Liver (tissue), 9 donors: ENCODE measurements around the gene ATG9B. TPM values are rescaled to one million over a fixed set of nuclear protein-coding genes. Genes with fewer than 3 reads are reported as not detected.
A peak's percentile ranks its signal among the peaks of the same experiment; 100 is the strongest.

ENCODE experiments used
- DNase-seq: peaks from one replicate; pipeline ENCODE4 v3.0.0-alpha.2; 2017; ENCODE audit warnings: low spot score
- H3K27ac ChIP-seq, 2 donors: one replicate each; pipeline ENCODE4 v1.7.0; 2013; ENCODE audit warnings: inconsistent platforms in 2 of 2, low read length in 2 of 2, control low read depth in 1 of 2, low read depth in 1 of 2, mild to moderate bottlenecking in 1 of 2
- H3K27me3 ChIP-seq, 4 donors: one replicate each; pipeline versions ENCODE4 v1.6.1 to v1.7.0; 2013; ENCODE audit warnings: low read length in 3 of 4, inconsistent platforms in 1 of 4, mild to moderate bottlenecking in 1 of 4, moderate library complexity in 1 of 4; ENCODE audit not compliant: control insufficient read depth in 4 of 4, insufficient read depth in 4 of 4
- H3K36me3 ChIP-seq, 4 donors: one replicate each; pipeline versions ENCODE4 v1.6.1 to v1.7.0; 2013; ENCODE audit warnings: low read length in 3 of 4, mild to moderate bottlenecking in 3 of 4, low read depth in 1 of 4, moderate library complexity in 1 of 4; ENCODE audit not compliant: control insufficient read depth in 4 of 4, insufficient read depth in 3 of 4
- H3K4me1 ChIP-seq, 4 donors: one replicate each; pipeline versions ENCODE4 v1.6.1 to v1.7.0; 2013; ENCODE audit warnings: low read length in 3 of 4, mild to moderate bottlenecking in 3 of 4, moderate library complexity in 1 of 4; ENCODE audit not compliant: control insufficient read depth in 4 of 4, insufficient read depth in 4 of 4
- H3K4me3 ChIP-seq, 3 donors: one replicate each; pipeline versions ENCODE4 v1.6.1 to v1.7.0; 2013; ENCODE audit warnings: low read length in 3 of 3, control low read depth in 1 of 3, low read depth in 1 of 3, mild to moderate bottlenecking in 1 of 3
- H3K9ac ChIP-seq, 2 donors: one replicate each; pipeline ENCODE4 v1.7.0; 2013; ENCODE audit warnings: low read length in 2 of 2, mild to moderate bottlenecking in 2 of 2, moderate library complexity in 2 of 2, control low read depth in 1 of 2, low read depth in 1 of 2
- H3K9me3 ChIP-seq, 4 donors: one replicate each; pipeline versions ENCODE4 v1.6.1 to v1.7.0; 2013; ENCODE audit warnings: low read length in 3 of 4; ENCODE audit not compliant: control insufficient read depth in 4 of 4
- ATF3 ChIP-seq: IDR thresholded peaks from 2 replicates; pipeline ENCODE4 v1.6.1; 2016; ENCODE audit warnings: antibody characterized with exemption
- CTCF ChIP-seq: fragments of 150-350 bp; IDR thresholded peaks from 2 replicates; pipeline ENCODE4 v1.5.1; 2017; ENCODE audit warnings: improper control_type of control experiment, low read depth, low read length; ENCODE audit not compliant: missing input control
- EGR1 ChIP-seq, 2 donors: IDR thresholded peaks; 2 replicates each; pipeline ENCODE4 v1.6.1; 2016 to 2018; ENCODE audit warnings: antibody characterized with exemption in 2 of 2, low read depth in 2 of 2
- FOXA1 ChIP-seq: IDR thresholded peaks from 2 replicates; pipeline ENCODE4 v1.6.1; 2016; ENCODE audit warnings: antibody characterized with exemption
- FOXA2 ChIP-seq: IDR thresholded peaks from 2 replicates; pipeline ENCODE4 v1.6.1; 2016; ENCODE audit warnings: antibody characterized with exemption
- GABPA ChIP-seq, 2 donors: IDR thresholded peaks in 1 of 2; conservative IDR thresholded peaks in 1 of 2; 2 replicates each; pipeline ENCODE4 v1.6.1; 2016; ENCODE audit warnings: antibody characterized with exemption in 2 of 2, mild to moderate bottlenecking in 1 of 2, moderate library complexity in 1 of 2
- HNF4A ChIP-seq, 2 donors: conservative IDR thresholded peaks; 2 replicates each; pipeline ENCODE4 v1.6.1; 2016; ENCODE audit warnings: antibody characterized with exemption in 2 of 2, mild to moderate bottlenecking in 2 of 2
- HNF4G ChIP-seq: IDR thresholded peaks from 2 replicates; pipeline ENCODE4 v1.6.1; 2016; ENCODE audit warnings: antibody characterized with exemption
- MAX ChIP-seq: IDR thresholded peaks from 2 replicates; pipeline ENCODE4 v1.6.1; 2016; ENCODE audit warnings: antibody characterized with exemption
- NR2F2 ChIP-seq: IDR thresholded peaks from 2 replicates; pipeline ENCODE4 v1.6.1; 2016; ENCODE audit warnings: antibody characterized with exemption
- RAD21 ChIP-seq, 2 donors: IDR thresholded peaks; 2 replicates each; pipeline ENCODE4 v1.6.1; 2016; ENCODE audit warnings: antibody characterized with exemption in 2 of 2, mild to moderate bottlenecking in 2 of 2
- REST ChIP-seq: IDR thresholded peaks from 2 replicates; pipeline ENCODE4 v1.6.1; 2016; ENCODE audit warnings: antibody characterized with exemption, mild to moderate bottlenecking
- RXRA ChIP-seq, 2 donors: IDR thresholded peaks; 2 replicates each; pipeline ENCODE4 v1.6.1; 2017 to 2018; ENCODE audit warnings: antibody characterized with exemption in 2 of 2, mild to moderate bottlenecking in 1 of 2
- SP1 ChIP-seq: IDR thresholded peaks from 2 replicates; pipeline ENCODE4 v1.6.1; 2018; ENCODE audit warnings: antibody characterized with exemption, mild to moderate bottlenecking
- TAF1 ChIP-seq: conservative IDR thresholded peaks from 2 replicates; pipeline ENCODE4 v1.6.1; 2016; ENCODE audit warnings: antibody characterized with exemption, mild to moderate bottlenecking
- YY1 ChIP-seq: IDR thresholded peaks from 2 replicates; pipeline ENCODE4 v1.6.1; 2016; ENCODE audit warnings: antibody characterized with exemption, mild to moderate bottlenecking
- ZBTB33 ChIP-seq: IDR thresholded peaks from 2 replicates; pipeline ENCODE4 v1.6.1; 2016; ENCODE audit warnings: antibody characterized with exemption
- WGBS: extraction: QIAGEN DNeasy Blood & Tissue Kit; methylation state at CpG from one replicate; pipeline ENCODE4 v1.1.7; 2013; 5-methylcytosine and 5-hydroxymethylcytosine counted together
- polyA plus RNA-seq, 2 donors: library from polyadenylated mRNA; stranded (reverse) in 1 of 2; unstranded in 1 of 2; fragments of 200-250 nt in 1 of 2; fragments of >200 nt in 1 of 2; fragmentation: Nextera tagmentation in 1 of 2; extraction: Ambion mirVana in 1 of 2; gene quantifications; one replicate each; pipeline versions ENCODE4 v1.2.1 to v1.2.3, GENCODE V29; 2013 to 2015
- total RNA-seq, 2 donors: library from RNA; depleted of rRNA; stranded (reverse); fragments of >200 nt; gene quantifications; one replicate each; pipeline ENCODE4 v1.2.3, GENCODE V29; 2014
- donor health status: healthy.
- donor health status: healthy.
- donor health status: healthy.
- donor health status: healthy.
- donor health status: healthy.

ATG9B gene
- total and polyA plus RNA-seq, 4 donors, result 0.61 TPM; not detected in 3

GRCh38 chr7:151008143-151008510 is 16.2 kb downstream of the ATG9B start:
- H3K27me3 ChIP-seq, result peaks cover 0 to 4% (median 0%) of the 10 kb centered on the region in 4 donors
- H3K9ac ChIP-seq, result no peak overlapping the region
- no peaks in the 10 kb centered on the region for H3K36me3 ChIP-seq
- H3K4me1 ChIP-seq, result peaks cover 2 to 26% (median 8%) of the 10 kb centered on the region in 4 donors
- peak overlapping the region; percentile 28 to 66 for H3K27ac ChIP-seq
- WGBS, result 63% methylated on average over 11 of the region's 11 CpGs
- peak overlapping the region in 1 of 3 donors; percentile 8 for H3K4me3 ChIP-seq
- TF ChIP-seq HNF4G (no peak), MAX (peak; percentile 46)
- no peaks in the 10 kb centered on the region for H3K9me3 ChIP-seq
- no peak for DNase-seq

GRCh38 chr7:151007469-151007898 is 16.8 kb downstream of the ATG9B start:
- 64% methylated on average over 7 of the region's 7 CpGs for WGBS
- Histone ChIP-seq H3K9ac (no peak overlapping the region), H3K36me3 (no peaks in the 10 kb centered on the region), H3K4me3 (no peak overlapping the region), H3K27me3 (peaks cover 0 to 4% (median 0%) of the 10 kb centered on the region in 4 donors), H3K9me3 (no peaks in the 10 kb centered on the region), H3K4me1 (peaks cover 2 to 22% (median 7%) of the 10 kb centered on the region in 4 donors), H3K27ac (peak overlapping the region; percentile 28 to 66)
- DNase-seq, result no peak
- TF ChIP-seq FOXA2 (no peak), RXRA (IDR thresholded peaks at IDR 0.05) (peak in 1 of 2 donors; percentile 35), NR2F2 (peak; percentile 88), ATF3 (no peak)

- Histone ChIP-seq H3K9ac (no peak overlapping the region), H3K36me3 (no peaks in the 10 kb centered on the region), H3K9me3 (no peaks in the 10 kb centered on the region), H3K27me3 (no peaks in the 10 kb centered on the region), H3K27ac (no peak overlapping the region), H3K4me1 (peaks cover 2 to 22% (median 7%) of the 10 kb centered on the region in 4 donors), H3K4me3 (no peak overlapping the region)
- TF ChIP-seq EGR1 (IDR thresholded peaks at IDR 0.05; ENCODE audit: low read depth in 2 of 2), result no peak
- TF ChIP-seq HNF4G, result no peak
- TF ChIP-seq NR2F2, result no peak
- TF ChIP-seq YY1, result no peak
- TF ChIP-seq SP1, result no peak
- TF ChIP-seq TAF1, result no peak
- TF ChIP-seq HNF4A (conservative IDR thresholded peaks at IDR 0.05), result no peak
- TF ChIP-seq ZBTB33, result no peak
- TF ChIP-seq RAD21 (IDR thresholded peaks at IDR 0.05), result no peak
- no peak for TF ChIP-seq GABPA (IDR thresholded peaks at IDR 0.05 in 1 of 2, conservative IDR thresholded peaks at IDR 0.05 in 1 of 2)
- TF ChIP-seq MAX, result no peak
- no peak for TF ChIP-seq ATF3
- no peak for TF ChIP-seq RXRA (IDR thresholded peaks at IDR 0.05)
- no peak for TF ChIP-seq REST
- TF ChIP-seq FOXA1, result no peak
- TF ChIP-seq CTCF, result no peak
- DNase-seq, result no peak
- 80% methylated on average over 23 of the region's 23 CpGs for WGBS
These were observed 17.5 kb downstream of the ATG9B start for GRCh38 chr7:151006590-151007300.
